Breast epithelium (tissue), 3 donors: ENCODE results near the gene SIRPA.

ENCODE experiments used
- POLR2A ChIP-seq: fragments of 450-650 bp; IDR thresholded peaks from one replicate; pipeline ENCODE4 v1.6.1; 2016; ENCODE audit warnings: antibody characterized with exemption, mild to moderate bottlenecking, moderate library complexity
- TF ChIP-seq, protein P1 (sequence below), 3 donors: fragments of 450-650 bp; IDR thresholded peaks; one replicate each; pipeline ENCODE4 v1.5.1; 2016 to 2017; ENCODE audit warnings: antibody characterized with exemption in 3 of 3, mild to moderate bottlenecking in 3 of 3, moderate library complexity in 3 of 3

DNA sequence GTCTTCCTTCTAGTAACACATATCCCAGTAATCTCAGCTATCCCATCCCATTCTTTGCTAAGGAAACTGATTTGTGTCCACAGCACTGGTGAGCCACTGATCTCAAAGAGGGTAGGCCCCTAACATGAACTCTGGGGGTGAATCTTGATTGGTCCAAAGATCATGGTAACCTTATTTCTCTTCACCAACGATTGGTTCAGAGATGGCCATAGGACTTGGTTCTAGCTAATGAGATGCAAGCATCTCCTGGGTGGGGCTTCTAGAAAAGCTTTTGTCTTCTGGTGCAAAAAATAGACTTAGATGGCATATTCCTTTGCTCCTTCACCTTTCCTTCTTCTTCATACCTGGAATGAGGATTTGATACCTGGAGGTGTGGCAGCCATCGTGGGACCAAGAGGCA is 43.8 kb upstream of the SIRPA start:
- TF ChIP-seq, protein P1, sequence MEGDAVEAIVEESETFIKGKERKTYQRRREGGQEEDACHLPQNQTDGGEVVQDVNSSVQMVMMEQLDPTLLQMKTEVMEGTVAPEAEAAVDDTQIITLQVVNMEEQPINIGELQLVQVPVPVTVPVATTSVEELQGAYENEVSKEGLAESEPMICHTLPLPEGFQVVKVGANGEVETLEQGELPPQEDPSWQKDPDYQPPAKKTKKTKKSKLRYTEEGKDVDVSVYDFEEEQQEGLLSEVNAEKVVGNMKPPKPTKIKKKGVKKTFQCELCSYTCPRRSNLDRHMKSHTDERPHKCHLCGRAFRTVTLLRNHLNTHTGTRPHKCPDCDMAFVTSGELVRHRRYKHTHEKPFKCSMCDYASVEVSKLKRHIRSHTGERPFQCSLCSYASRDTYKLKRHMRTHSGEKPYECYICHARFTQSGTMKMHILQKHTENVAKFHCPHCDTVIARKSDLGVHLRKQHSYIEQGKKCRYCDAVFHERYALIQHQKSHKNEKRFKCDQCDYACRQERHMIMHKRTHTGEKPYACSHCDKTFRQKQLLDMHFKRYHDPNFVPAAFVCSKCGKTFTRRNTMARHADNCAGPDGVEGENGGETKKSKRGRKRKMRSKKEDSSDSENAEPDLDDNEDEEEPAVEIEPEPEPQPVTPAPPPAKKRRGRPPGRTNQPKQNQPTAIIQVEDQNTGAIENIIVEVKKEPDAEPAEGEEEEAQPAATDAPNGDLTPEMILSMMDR (IDR thresholded peaks at IDR 0.05), result no peak
- TF ChIP-seq POLR2A, result no peak
